IMR-90 (cell line): ENCODE data around the gene RAPGEF5.

Experiments
- CEBPB ChIP-seq: IDR thresholded peaks from 2 replicates; pipeline ENCODE4 v1.6.1; 2012; ENCODE audit warnings: low read depth, low read length, improper control_type of control experiment
- CHD1 ChIP-seq: IDR thresholded peaks from 2 replicates; pipeline ENCODE4 v1.6.1; 2012; ENCODE audit warnings: low read depth, low read length, improper control_type of control experiment
- MAFK ChIP-seq: IDR thresholded peaks from 2 replicates; pipeline ENCODE4 v1.6.1; 2012; ENCODE audit warnings: low read depth, low read length, improper control_type of control experiment
- MAZ ChIP-seq: IDR thresholded peaks from 2 replicates; pipeline ENCODE4 v1.6.1; 2012; ENCODE audit warnings: low read depth, mild to moderate bottlenecking, low read length, improper control_type of control experiment, moderate library complexity, borderline replicate concordance
- MXI1 ChIP-seq: IDR thresholded peaks from 2 replicates; pipeline ENCODE4 v1.6.1; 2012; ENCODE audit warnings: low read depth, mild to moderate bottlenecking, low read length, moderate library complexity, borderline replicate concordance
- NFE2L2 ChIP-seq: fragments of 150-350 bp; IDR thresholded peaks from 2 replicates; pipeline ENCODE4 v1.6.1; 2016; ENCODE audit warnings: low read depth, mild to moderate bottlenecking, low read length
- POLR2A ChIP-seq: IDR thresholded peaks from 2 replicates; pipeline ENCODE4 v1.6.1; 2012; ENCODE audit warnings: mild to moderate bottlenecking, low read depth, low read length
- RAD21 ChIP-seq: IDR thresholded peaks from 2 replicates; pipeline ENCODE4 v1.6.1; 2012; ENCODE audit warnings: low read length, improper control_type of control experiment
- SMC3 ChIP-seq: fragments of 150-350 bp; IDR thresholded peaks from 2 replicates; pipeline ENCODE4 v1.6.1; 2016; ENCODE audit warnings: low read depth, mild to moderate bottlenecking, antibody characterized with exemption, low read length, moderate library complexity
- TF ChIP-seq, protein P1 (sequence below): conservative IDR thresholded peaks from 2 replicates; pipeline ENCODE4 v1.5.1; 2012; ENCODE audit warnings: mild to moderate bottlenecking, low read depth, low read length, improper control_type of control experiment
- TF ChIP-seq, protein P2 (sequence below): fragments of 150-350 bp; IDR thresholded peaks from 2 replicates; pipeline ENCODE4 v1.6.1; 2017; ENCODE audit warnings: mild to moderate bottlenecking, antibody characterized with exemption, low read length, low read depth

DNA sequence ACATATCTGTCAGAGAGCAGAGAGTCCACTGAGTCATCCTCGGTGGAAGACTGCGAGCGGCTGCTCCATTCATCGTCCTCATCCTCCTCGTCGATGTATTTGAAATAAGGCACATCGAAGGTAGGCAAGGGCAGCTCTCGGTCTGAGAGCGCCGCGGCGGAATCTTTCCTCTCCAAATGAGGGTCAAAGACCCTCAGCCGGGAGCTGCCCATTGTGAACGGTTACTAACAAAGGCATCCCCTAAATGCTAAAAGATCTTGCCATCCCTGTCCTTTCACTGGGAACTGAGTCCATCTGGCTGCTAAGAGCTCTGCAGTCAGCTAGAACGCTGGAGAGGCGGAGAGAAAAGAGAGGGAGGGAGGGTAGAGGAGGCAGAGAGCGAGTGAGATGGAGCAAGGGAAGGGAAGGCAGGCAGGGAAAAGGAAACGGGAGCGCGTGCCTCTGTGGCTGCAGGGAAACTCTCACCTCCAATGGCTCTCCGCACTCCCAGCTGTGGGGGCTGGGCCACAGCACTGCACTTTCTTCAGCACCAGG lies 163.4 kb downstream of the RAPGEF5 start:
- TF ChIP-seq, protein P1, sequence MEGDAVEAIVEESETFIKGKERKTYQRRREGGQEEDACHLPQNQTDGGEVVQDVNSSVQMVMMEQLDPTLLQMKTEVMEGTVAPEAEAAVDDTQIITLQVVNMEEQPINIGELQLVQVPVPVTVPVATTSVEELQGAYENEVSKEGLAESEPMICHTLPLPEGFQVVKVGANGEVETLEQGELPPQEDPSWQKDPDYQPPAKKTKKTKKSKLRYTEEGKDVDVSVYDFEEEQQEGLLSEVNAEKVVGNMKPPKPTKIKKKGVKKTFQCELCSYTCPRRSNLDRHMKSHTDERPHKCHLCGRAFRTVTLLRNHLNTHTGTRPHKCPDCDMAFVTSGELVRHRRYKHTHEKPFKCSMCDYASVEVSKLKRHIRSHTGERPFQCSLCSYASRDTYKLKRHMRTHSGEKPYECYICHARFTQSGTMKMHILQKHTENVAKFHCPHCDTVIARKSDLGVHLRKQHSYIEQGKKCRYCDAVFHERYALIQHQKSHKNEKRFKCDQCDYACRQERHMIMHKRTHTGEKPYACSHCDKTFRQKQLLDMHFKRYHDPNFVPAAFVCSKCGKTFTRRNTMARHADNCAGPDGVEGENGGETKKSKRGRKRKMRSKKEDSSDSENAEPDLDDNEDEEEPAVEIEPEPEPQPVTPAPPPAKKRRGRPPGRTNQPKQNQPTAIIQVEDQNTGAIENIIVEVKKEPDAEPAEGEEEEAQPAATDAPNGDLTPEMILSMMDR, result no peak
- TF ChIP-seq, protein P2, sequence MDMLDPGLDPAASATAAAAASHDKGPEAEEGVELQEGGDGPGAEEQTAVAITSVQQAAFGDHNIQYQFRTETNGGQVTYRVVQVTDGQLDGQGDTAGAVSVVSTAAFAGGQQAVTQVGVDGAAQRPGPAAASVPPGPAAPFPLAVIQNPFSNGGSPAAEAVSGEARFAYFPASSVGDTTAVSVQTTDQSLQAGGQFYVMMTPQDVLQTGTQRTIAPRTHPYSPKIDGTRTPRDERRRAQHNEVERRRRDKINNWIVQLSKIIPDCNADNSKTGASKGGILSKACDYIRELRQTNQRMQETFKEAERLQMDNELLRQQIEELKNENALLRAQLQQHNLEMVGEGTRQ, result no peak
- no peak for TF ChIP-seq RAD21
- no peak for TF ChIP-seq POLR2A
- no peak for TF ChIP-seq NFE2L2
- no peak for TF ChIP-seq CHD1
- TF ChIP-seq MAFK, result no peak
- TF ChIP-seq CEBPB, result no peak
- no peak for TF ChIP-seq MAZ
- no peak for TF ChIP-seq SMC3
- TF ChIP-seq MXI1, result no peak
